H1 (cell line): ENCODE results near the gene ARHGAP4. TPM values are rescaled to one million over a fixed set of nuclear protein-coding genes. Genes with fewer than 3 reads are reported as not detected.

Source experiments
- CTCF ChIA-PET: fragments of 300-600 bp; sonication (Branson Sonifier 250); formaldehyde crosslinking; loops from one replicate; lab custom pipeline; 2021; ENCODE audit not compliant: partially characterized antibody; lab: Charles Lee
- POLR2A ChIA-PET: fragments of 300-600 bp; sonication (Branson Sonifier 250); formaldehyde crosslinking; loops from one replicate; lab custom pipeline; 2021; ENCODE audit warnings: inconsistent platforms; ENCODE audit not compliant: partially characterized antibody; lab: Charles Lee
- DNase-seq, 2 experiments: peaks; one replicate each; pipeline versions ENCODE4 v3.0.0 to v3.0.0-alpha.2; 2010 to 2022; ENCODE audit warnings: low spot score in 2 of 2, low read depth in 1 of 2, mixed read lengths in 1 of 2
- FAIRE-seq: peaks from 2 replicates; lab custom pipeline; 2011; peaks lifted over from hg19 to GRCh38; lab: Jason Lieb, UNC
- H2AFZ ChIP-seq: 2 replicates; pipeline ENCODE4 v1.8.1; 2012; ENCODE audit warnings: low read length, inconsistent platforms
- H2AK5ac ChIP-seq: 2 replicates; pipeline ENCODE4 v1.6.1; 2013; ENCODE audit warnings: low read depth, low read length
- H2BK120ac ChIP-seq: replicated peaks from 2 replicates; pipeline ENCODE3; 2013; ENCODE audit warnings: low read depth, low read length, inconsistent platforms
- H2BK12ac ChIP-seq: 2 replicates; pipeline ENCODE4 v1.6.1; 2013; ENCODE audit warnings: low read depth, low read length
- H2BK15ac ChIP-seq: 2 replicates; pipeline ENCODE4 v1.6.1; 2013; ENCODE audit warnings: low read length
- H2BK20ac ChIP-seq: 2 replicates; pipeline ENCODE4 v1.6.1; 2013; ENCODE audit warnings: low read length
- H2BK5ac ChIP-seq: 2 replicates; pipeline ENCODE4 v1.6.1; 2013; ENCODE audit warnings: low read depth, low read length
- H3K14ac ChIP-seq: 2 replicates; pipeline ENCODE4 v1.6.1; 2013; ENCODE audit warnings: inconsistent platforms; ENCODE audit not compliant: insufficient read length
- H3K18ac ChIP-seq: 2 replicates; pipeline ENCODE4 v1.6.1; 2013; ENCODE audit warnings: low read length; ENCODE audit errors: extremely low read depth
- H3K23ac ChIP-seq: 2 replicates; pipeline ENCODE4 v1.6.1; 2013; ENCODE audit warnings: inconsistent platforms; ENCODE audit not compliant: insufficient read length
- H3K23me2 ChIP-seq: 2 replicates; pipeline ENCODE4 v1.6.1; 2013; ENCODE audit warnings: low read depth, low read length
- H3K27ac ChIP-seq: 2 replicates; pipeline ENCODE4 v1.6.1; 2011; ENCODE audit warnings: low read depth, low read length, inconsistent platforms
- H3K27me3 ChIP-seq, 4 experiments: replicated peaks in 1 of 4; 1 replicate in 1 of 4; 2 replicates in 3 of 4; pipeline versions ENCODE4 v1.6.1 to v1.8.1; 2011 to 2013; ENCODE audit warnings: low read length in 3 of 4, mild to moderate bottlenecking in 3 of 4, inconsistent platforms in 2 of 4, mixed read lengths in 2 of 4, moderate library complexity in 1 of 4; ENCODE audit not compliant: control insufficient read depth in 3 of 4, insufficient read depth in 3 of 4; ENCODE audit errors: extremely low read depth in 1 of 4
- H3K36me3 ChIP-seq, 4 experiments: 2 replicates each; pipeline versions ENCODE4 v1.6.1 to v1.8.1; 2011 to 2013; ENCODE audit warnings: mild to moderate bottlenecking in 4 of 4, low read length in 3 of 4, moderate library complexity in 2 of 4, control low read depth in 1 of 4, inconsistent platforms in 1 of 4; ENCODE audit not compliant: insufficient read depth in 4 of 4, control insufficient read depth in 2 of 4
- H3K4ac ChIP-seq: replicated peaks from 2 replicates; pipeline ENCODE3; 2013; ENCODE audit warnings: low read length, low read depth, mixed read lengths, inconsistent platforms; ENCODE audit not compliant: insufficient read length
- H3K4me1 ChIP-seq, 4 experiments: replicated peaks in 1 of 4; 1 replicate in 1 of 4; 2 replicates in 3 of 4; pipeline versions ENCODE4 v1.6.1 to v1.8.1; 2011 to 2013; ENCODE audit warnings: low read length in 3 of 4, inconsistent platforms in 2 of 4, mixed read lengths in 1 of 4; ENCODE audit not compliant: insufficient read depth in 4 of 4, control insufficient read depth in 3 of 4
- H3K4me2 ChIP-seq, 2 experiments: 2 replicates each; pipeline versions ENCODE4 v1.6.1 to v1.8.1; 2011 to 2013; ENCODE audit warnings: low read depth in 2 of 2, low read length in 2 of 2, control low read depth in 1 of 2, inconsistent platforms in 1 of 2, mild to moderate bottlenecking in 1 of 2; ENCODE audit not compliant: insufficient read depth in 1 of 2
- H3K4me3 ChIP-seq, 4 experiments: fragments of 200-600, 300-600 bp in 1 of 4; sonication (generic), shearing (Covaris generic), sonication (Bioruptor Twin) in 1 of 4; 2 replicates each; pipeline versions ENCODE4 v1.5.1 to v1.8.1; 2011 to 2016; ENCODE audit warnings: low read length in 4 of 4, low read depth in 3 of 4, control low read depth in 2 of 4, inconsistent platforms in 2 of 4, mild to moderate bottlenecking in 2 of 4, mixed read lengths in 1 of 4, moderate library complexity in 1 of 4; ENCODE audit not compliant: insufficient read depth in 2 of 4; ENCODE audit errors: extremely low read depth in 1 of 4
- H3K56ac ChIP-seq: replicated peaks from 2 replicates; pipeline ENCODE3; 2013; ENCODE audit warnings: low read depth, mild to moderate bottlenecking, mixed read lengths, low read length, inconsistent platforms; ENCODE audit not compliant: insufficient read length
- H3K79me1 ChIP-seq: 2 replicates; pipeline ENCODE4 v1.6.1; 2013; ENCODE audit warnings: low read depth, low read length, control low read depth
- H3K79me2 ChIP-seq, 2 experiments: 2 replicates each; pipeline versions ENCODE4 v1.6.1 to v1.8.1; 2012 to 2013; ENCODE audit warnings: low read length in 2 of 2, mild to moderate bottlenecking in 2 of 2, inconsistent platforms in 1 of 2; ENCODE audit not compliant: insufficient read depth in 2 of 2, control insufficient read depth in 1 of 2
- H3K9ac ChIP-seq, 4 experiments: replicated peaks in 1 of 4; 1 replicate in 1 of 4; 2 replicates in 3 of 4; pipeline versions ENCODE4 v1.6.1 to v1.8.1; 2011 to 2013; ENCODE audit warnings: low read depth in 3 of 4, low read length in 3 of 4, control low read depth in 2 of 4, mild to moderate bottlenecking in 2 of 4, moderate library complexity in 2 of 4, inconsistent platforms in 1 of 4; ENCODE audit errors: extremely low read depth in 1 of 4
- H3K9me3 ChIP-seq, 2 experiments: 2 replicates each; pipeline versions ENCODE4 v1.6.1 to v1.8.1; 2012 to 2013; ENCODE audit warnings: mild to moderate bottlenecking in 2 of 2, moderate library complexity in 2 of 2, control low read depth in 1 of 2, inconsistent platforms in 1 of 2, low read depth in 1 of 2, low read length in 1 of 2, mixed read lengths in 1 of 2; ENCODE audit not compliant: insufficient read depth in 2 of 2
- H4K20me1 ChIP-seq, 2 experiments: replicated peaks in 1 of 2; 2 replicates each; pipeline versions ENCODE3 to v1.8.1; 2011 to 2013; ENCODE audit warnings: inconsistent platforms in 2 of 2, low read length in 2 of 2, mild to moderate bottlenecking in 1 of 2; ENCODE audit not compliant: insufficient read depth in 2 of 2, control insufficient read depth in 1 of 2
- H4K5ac ChIP-seq: 2 replicates; pipeline ENCODE4 v1.6.1; 2013; ENCODE audit warnings: low read length, low read depth, mixed read lengths, inconsistent platforms; ENCODE audit not compliant: insufficient read length
- H4K8ac ChIP-seq: 2 replicates; pipeline ENCODE4 v1.8.0; 2013; ENCODE audit warnings: mild to moderate bottlenecking, moderate library complexity, low read length, inconsistent platforms; ENCODE audit not compliant: insufficient read depth; ENCODE audit errors: extremely low read depth
- H4K91ac ChIP-seq: replicated peaks from 2 replicates; pipeline ENCODE3; 2013; ENCODE audit warnings: low read length, mixed read lengths, inconsistent platforms; ENCODE audit not compliant: insufficient read length
- GTF2F1 ChIP-seq: IDR thresholded peaks from 2 replicates; pipeline ENCODE4 v1.6.1; 2012; ENCODE audit warnings: low read depth, low read length, improper control_type of control experiment, borderline replicate concordance
- RAD21 ChIP-seq, 2 experiments: IDR thresholded peaks in 1 of 2; conservative IDR thresholded peaks in 1 of 2; 2 replicates each; pipeline ENCODE4 v1.6.1; 2011; ENCODE audit warnings: low read depth in 2 of 2, low read length in 2 of 2, improper control_type of control experiment in 1 of 2, inconsistent platforms in 1 of 2, mild to moderate bottlenecking in 1 of 2, moderate library complexity in 1 of 2
- RFX5 ChIP-seq: IDR thresholded peaks from 2 replicates; pipeline ENCODE4 v1.6.1; 2011; ENCODE audit warnings: low read depth, low read length, improper control_type of control experiment, borderline replicate concordance
- WGBS, 2 experiments: shearing (Covaris generic) in 1 of 2; methylation state at CpG; one replicate each; pipeline versions ENCODE4 v1.1.6 to v1.1.7; 2013 to 2015; ENCODE audit warnings: low lambda C conversion rate in 2 of 2, mixed read lengths in 2 of 2, inconsistent platforms in 1 of 2, low coverage in 1 of 2, missing lambda C conversion rate in 1 of 2; ENCODE audit not compliant: insufficient replicate concordance in 2 of 2, insufficient coverage in 1 of 2, insufficient read length in 1 of 2; ENCODE audit errors: extremely low coverage in 1 of 2, missing lambda C conversion rate in 1 of 2; 5-methylcytosine and 5-hydroxymethylcytosine counted together
- polyA plus RNA-seq, 7 experiments: library from polyadenylated mRNA; depleted of rRNA in 3 of 7; stranded (reverse) in 5 of 7; unstranded in 2 of 7; fragments of >200 nt in 5 of 7; fragments of 200-250 nt in 2 of 7; gene quantifications; 1 replicate in 5 of 7; 2 replicates in 1 of 7; 4 replicates in 1 of 7; pipeline versions ENCODE4 v1.2.1 to v1.2.3, GENCODE V29; 2011 to 2013; ENCODE audit warnings: missing spikeins in 2 of 7, mixed read lengths in 2 of 7
- total RNA-seq: library from RNA; stranded (reverse); fragmentation: NEBNext Ultra II Directional; extraction: Animal tissue kit (Norgen Biotek cat#: 25700); gene quantifications from 2 replicates; pipeline ENCODE4 v1.2.1, GENCODE V29; 2021
- TF ChIP-seq, protein P1 (sequence below): IDR thresholded peaks from 2 replicates; pipeline ENCODE4 v1.6.1; 2011; ENCODE audit warnings: low read length, improper control_type of control experiment
- TF ChIP-seq, protein P2 (sequence below): IDR thresholded peaks from 2 replicates; pipeline ENCODE4 v1.6.1; 2012; ENCODE audit warnings: inconsistent platforms
- TF ChIP-seq, protein P3 (sequence below), 3 experiments: IDR thresholded peaks; 1 replicate in 2 of 3; 2 replicates in 1 of 3; pipeline versions ENCODE4 v1.5.1 to v1.6.1; 2011; ENCODE audit warnings: low read length in 3 of 3, mild to moderate bottlenecking in 3 of 3, inconsistent platforms in 2 of 3, low read depth in 1 of 3, moderate library complexity in 1 of 3; ENCODE audit not compliant: insufficient read depth in 1 of 3; ENCODE audit errors: control extremely low read depth in 1 of 3

The ARHGAP4 gene
- total and polyA plus RNA-seq, 2 of the 8 experiments (the other 6 are each of a cell fraction or from before 2014, with no cell fraction given): 23.9 to 26.0 TPM

DNA sequence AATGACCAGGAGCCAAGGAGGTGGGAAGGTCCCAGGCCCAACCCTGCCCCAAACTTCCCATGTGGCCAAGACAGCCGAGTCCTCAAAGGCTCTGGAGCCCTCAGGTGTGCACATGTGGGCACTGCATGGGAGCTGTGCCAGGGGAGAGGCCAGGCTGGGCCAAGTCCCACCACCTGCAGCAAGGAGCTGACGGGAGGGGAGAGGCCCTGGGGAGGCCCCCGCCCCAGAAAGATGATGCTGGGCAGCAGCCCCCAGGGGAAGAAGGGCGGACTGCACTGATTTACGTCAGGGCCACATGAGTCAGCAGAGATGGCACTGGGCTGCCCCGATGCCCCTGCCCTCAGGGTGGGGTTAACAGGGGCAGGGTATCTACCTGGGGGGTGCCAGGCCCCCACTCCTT lies 41.5 kb downstream of the ARHGAP4 start:
- WGBS, 2 experiments: 84% methylated on average over 4 of the region's 6 CpGs; no CpG with 5 or more reads in 1 of the 2 experiments
- Histone ChIP-seq H3K4me1 (peaks cover 4 to 36% (median 23%) of the 10 kb centered on the region in 4 experiments), H3K9me3 (no peaks in the 10 kb centered on the region), H2BK20ac (no peak overlapping the region), H3K79me1 (no peaks in the 10 kb centered on the region), H4K8ac (no peak overlapping the region), H4K20me1 (peaks cover 0 to 2% of the 10 kb centered on the region in 2 experiments), H4K5ac (no peak overlapping the region), H4K91ac (no peak overlapping the region), H3K56ac (no peak overlapping the region), H3K23ac (no peak overlapping the region), H2BK15ac (no peak overlapping the region), H3K4me2 (peak overlapping the region; percentile 74 to 78), H2AK5ac (no peak overlapping the region), H3K9ac (no peak overlapping the region), H3K4me3 (peak overlapping the region in 2 of 4 experiments; percentile 51 to 64; a peak in 3 of 8 replicates), H3K36me3 (no peaks in the 10 kb centered on the region), H3K27ac (no peak overlapping the region), H2BK5ac (no peak overlapping the region), H2AFZ (no peak overlapping the region), H2BK12ac (no peak overlapping the region), H3K4ac (no peak overlapping the region), H3K27me3 (peaks cover 0 to 17% (median under 1%) of the 10 kb centered on the region in 4 experiments; a peak in 3 of 7 replicates), H3K14ac (no peak overlapping the region), H3K23me2 (peaks cover 8% of the 10 kb centered on the region; the same call in 1 of the 2 replicates), H2BK120ac (no peak overlapping the region), H3K18ac (no peak overlapping the region), H3K79me2 (no peaks in the 10 kb centered on the region; a peak in 1 of 4 replicates)
- POLR2A ChIA-PET: interaction anchor here (1.0 kb wide), 1 partner anchor 90 kb away, joined by 3 read pairs; the partner anchor contains the start of genes IDH3G and SSR4
- TF ChIP-seq RAD21 (IDR thresholded peaks at IDR 0.05 in 1 of 2, conservative IDR thresholded peaks at IDR 0.05 in 1 of 2; ENCODE audit: low read depth in 2 of 2, low read length in 2 of 2) (peak; percentile 72 to 85), GTF2F1 (no peak), RFX5 (no peak)
- TF ChIP-seq, protein P1, sequence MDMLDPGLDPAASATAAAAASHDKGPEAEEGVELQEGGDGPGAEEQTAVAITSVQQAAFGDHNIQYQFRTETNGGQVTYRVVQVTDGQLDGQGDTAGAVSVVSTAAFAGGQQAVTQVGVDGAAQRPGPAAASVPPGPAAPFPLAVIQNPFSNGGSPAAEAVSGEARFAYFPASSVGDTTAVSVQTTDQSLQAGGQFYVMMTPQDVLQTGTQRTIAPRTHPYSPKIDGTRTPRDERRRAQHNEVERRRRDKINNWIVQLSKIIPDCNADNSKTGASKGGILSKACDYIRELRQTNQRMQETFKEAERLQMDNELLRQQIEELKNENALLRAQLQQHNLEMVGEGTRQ: no peak
- TF ChIP-seq, protein P2, sequence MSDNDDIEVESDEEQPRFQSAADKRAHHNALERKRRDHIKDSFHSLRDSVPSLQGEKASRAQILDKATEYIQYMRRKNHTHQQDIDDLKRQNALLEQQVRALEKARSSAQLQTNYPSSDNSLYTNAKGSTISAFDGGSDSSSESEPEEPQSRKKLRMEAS: peak; percentile 19; the same call in 1 of the 2 replicates
- TF ChIP-seq, protein P3, sequence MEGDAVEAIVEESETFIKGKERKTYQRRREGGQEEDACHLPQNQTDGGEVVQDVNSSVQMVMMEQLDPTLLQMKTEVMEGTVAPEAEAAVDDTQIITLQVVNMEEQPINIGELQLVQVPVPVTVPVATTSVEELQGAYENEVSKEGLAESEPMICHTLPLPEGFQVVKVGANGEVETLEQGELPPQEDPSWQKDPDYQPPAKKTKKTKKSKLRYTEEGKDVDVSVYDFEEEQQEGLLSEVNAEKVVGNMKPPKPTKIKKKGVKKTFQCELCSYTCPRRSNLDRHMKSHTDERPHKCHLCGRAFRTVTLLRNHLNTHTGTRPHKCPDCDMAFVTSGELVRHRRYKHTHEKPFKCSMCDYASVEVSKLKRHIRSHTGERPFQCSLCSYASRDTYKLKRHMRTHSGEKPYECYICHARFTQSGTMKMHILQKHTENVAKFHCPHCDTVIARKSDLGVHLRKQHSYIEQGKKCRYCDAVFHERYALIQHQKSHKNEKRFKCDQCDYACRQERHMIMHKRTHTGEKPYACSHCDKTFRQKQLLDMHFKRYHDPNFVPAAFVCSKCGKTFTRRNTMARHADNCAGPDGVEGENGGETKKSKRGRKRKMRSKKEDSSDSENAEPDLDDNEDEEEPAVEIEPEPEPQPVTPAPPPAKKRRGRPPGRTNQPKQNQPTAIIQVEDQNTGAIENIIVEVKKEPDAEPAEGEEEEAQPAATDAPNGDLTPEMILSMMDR (IDR thresholded peaks at IDR 0.05; ENCODE audit: control extremely low read depth in 1 of 3, insufficient read depth in 1 of 3, low read depth in 1 of 3, low read length in 3 of 3): peak in 2 of 3 experiments; percentile 53 to 65; a peak in 3 of 4 replicates
- FAIRE-seq (no peak), DNase-seq (no peak)
- CTCF ChIA-PET: interaction anchor here (0.6 to 2.4 kb wide), 13 partner anchors 13 to 122 kb away, joined by 3 to 7 read pairs (median 4); partner anchors contain the start of gene SSR4
